GM12878 (cell line): ENCODE results near the gene DMXL1. TPM values are rescaled to one million over a fixed set of nuclear protein-coding genes. Genes with fewer than 3 reads are reported as not detected.

ENCODE experiments used
- ASH2L ChIP-seq: fragments of 300-600, 200-600 bp; sonication (generic); IDR thresholded peaks from 2 replicates; pipeline ENCODE4 v1.6.1; 2017; ENCODE audit warnings: low read depth, mild to moderate bottlenecking, borderline replicate concordance
- CBFB ChIP-seq: IDR thresholded peaks from 2 replicates; pipeline ENCODE4 v1.6.1; 2016; ENCODE audit warnings: antibody characterized with exemption, low read depth
- ELK1 ChIP-seq: IDR thresholded peaks from 2 replicates; pipeline ENCODE4 v1.6.1; 2012; ENCODE audit warnings: low read depth, low read length, improper control_type of control experiment
- ESRRA ChIP-seq: IDR thresholded peaks from 2 replicates; pipeline ENCODE4 v1.6.1; 2012; ENCODE audit warnings: mild to moderate bottlenecking, low read length, improper control_type of control experiment
- FOS ChIP-seq: IDR thresholded peaks from 3 replicates; pipeline ENCODE4 v1.6.1; 2011; ENCODE audit warnings: borderline replicate concordance; ENCODE audit not compliant: insufficient read length; ENCODE audit errors: extremely low read depth
- HDAC2 ChIP-seq: fragments of 200-600 bp; sonication (generic); IDR thresholded peaks from 2 replicates; pipeline ENCODE4 v1.6.1; 2017
- HDAC6 ChIP-seq: fragments of 200-600 bp; sonication (generic); IDR thresholded peaks from one replicate; pipeline ENCODE4 v1.8.0; 2017; ENCODE audit warnings: antibody characterized with exemption; ENCODE audit not compliant: unreplicated experiment
- IKZF2 ChIP-seq, 2 experiments: fragments of 450-650 bp; IDR thresholded peaks; 2 replicates each; pipeline ENCODE4 v1.6.1; 2017; ENCODE audit warnings: mild to moderate bottlenecking in 2 of 2, moderate library complexity in 2 of 2
- IRF3 ChIP-seq: fragments of 450-650 bp; IDR thresholded peaks from 2 replicates; pipeline ENCODE4 v1.6.1; 2014; ENCODE audit warnings: mild to moderate bottlenecking
- MTA3 ChIP-seq: IDR thresholded peaks from 2 replicates; pipeline ENCODE4 v1.6.1; 2012; ENCODE audit warnings: low read length, inconsistent platforms, borderline replicate concordance
- NFYB ChIP-seq: IDR thresholded peaks from 2 replicates; pipeline ENCODE4 v1.6.1; 2011; ENCODE audit warnings: low read depth, mild to moderate bottlenecking, low read length, improper control_type of control experiment, moderate library complexity; ENCODE audit not compliant: insufficient read depth
- RAD51 ChIP-seq: fragments of 450-650 bp; IDR thresholded peaks from 2 replicates; pipeline ENCODE4 v1.6.1; 2016; ENCODE audit warnings: moderate library complexity, mild to moderate bottlenecking, inconsistent platforms
- RELB ChIP-seq: fragments of 450-650 bp; IDR thresholded peaks from 2 replicates; pipeline ENCODE4 v1.6.1; 2017; ENCODE audit warnings: low read depth, mild to moderate bottlenecking, moderate library complexity
- SKIL ChIP-seq: fragments of 450-650 bp; IDR thresholded peaks from 2 replicates; pipeline ENCODE4 v1.6.1; 2017; ENCODE audit warnings: mild to moderate bottlenecking, low read depth, inconsistent platforms; ENCODE audit not compliant: poor library complexity, severe bottlenecking
- SRF ChIP-seq, 2 experiments: IDR thresholded peaks; 2 replicates each; pipeline ENCODE4 v1.6.1; 2011; ENCODE audit warnings: low read depth in 2 of 2, low read length in 2 of 2, mild to moderate bottlenecking in 1 of 2, moderate library complexity in 1 of 2
- ZNF207 ChIP-seq: fragments of 450-650 bp; IDR thresholded peaks from 2 replicates; pipeline ENCODE4 v1.6.1; 2014; ENCODE audit warnings: antibody characterized with exemption, mild to moderate bottlenecking, borderline replicate concordance
- ZZZ3 ChIP-seq: IDR thresholded peaks from 2 replicates; pipeline ENCODE4 v1.6.1; 2011; ENCODE audit warnings: low read depth; ENCODE audit not compliant: control insufficient read depth, insufficient read length
- polyA plus RNA-seq, 11 experiments: library from polyadenylated mRNA; depleted of rRNA in 4 of 11; unstranded in 6 of 11; stranded (reverse) in 5 of 11; fragments of >200 nt; fragmentation: Nextera tagmentation in 4 of 11; fragmentation: Illumina TruSeq in 1 of 11; extraction: Ambion mirVana in 4 of 11; extraction: Trizol in 1 of 11; gene quantifications; 1 replicate in 1 of 11; 2 replicates in 10 of 11; pipeline versions ENCODE4 v1.2.1 to v1.2.3, GENCODE V29; 2011 to 2016; ENCODE audit warnings: inconsistent platforms in 2 of 11, missing spikeins in 2 of 11, low read depth in 1 of 11
- total RNA-seq, 4 experiments: library from RNA; depleted of rRNA in 3 of 4; stranded (reverse); fragments of >200 nt in 3 of 4; fragmentation: Illumina TruSeq in 1 of 4; extraction: Trizol in 1 of 4; gene quantifications; 2 replicates each; pipeline versions ENCODE4 v1.2.1 to v1.2.3, GENCODE V29; 2013 to 2021
- TF ChIP-seq, protein P1 (sequence below): fragments of 450-650 bp; IDR thresholded peaks from 2 replicates; pipeline ENCODE4 v1.6.1; 2016; ENCODE audit warnings: mild to moderate bottlenecking

The DMXL1 gene
- total and polyA plus RNA-seq, 10 of the 15 experiments (the other 5 are each of a cell fraction or from before 2014, with no cell fraction given) = 9.1 to 67.7 (median 34.1) TPM

DNA sequence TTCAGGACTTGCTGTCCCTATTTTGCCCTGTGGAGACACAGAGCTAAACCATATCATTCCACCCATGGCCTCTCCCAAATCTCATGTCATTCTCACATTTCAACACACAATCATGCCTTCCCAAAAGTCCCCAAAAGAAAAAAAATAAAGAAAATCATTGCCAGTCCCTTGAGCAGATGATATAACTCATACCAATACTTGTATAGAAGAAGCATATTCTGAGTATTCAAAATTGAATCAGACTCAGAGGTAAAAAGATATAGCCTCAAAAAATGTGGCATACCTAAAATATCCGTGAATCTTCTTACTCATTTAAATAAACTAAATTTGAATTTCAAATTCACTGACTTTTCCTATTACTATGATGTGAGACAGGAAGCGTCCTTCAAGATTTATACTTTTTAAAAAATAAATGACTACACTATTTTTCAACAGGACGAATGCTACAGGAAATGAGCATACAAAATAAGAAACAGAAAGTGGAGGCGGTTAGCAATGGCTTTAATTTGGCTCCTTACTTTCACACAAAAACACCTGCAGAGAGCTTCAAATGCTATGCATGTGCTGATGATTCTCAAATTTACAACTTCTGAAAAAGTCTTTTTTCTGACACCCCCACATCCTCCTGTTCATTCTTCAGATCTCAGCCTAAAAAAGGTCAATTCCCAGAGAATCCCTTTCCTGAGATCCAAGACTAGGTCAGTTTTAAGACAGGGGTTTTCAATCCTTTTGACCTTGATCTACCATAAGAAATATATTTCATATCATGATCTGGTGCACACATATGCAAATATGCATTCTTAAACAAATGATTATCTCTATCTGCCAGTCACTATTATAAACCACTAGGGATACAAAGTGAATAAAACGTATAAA lies 39.6 kb upstream of the DMXL1 start (continued):
- TF ChIP-seq, protein P1, sequence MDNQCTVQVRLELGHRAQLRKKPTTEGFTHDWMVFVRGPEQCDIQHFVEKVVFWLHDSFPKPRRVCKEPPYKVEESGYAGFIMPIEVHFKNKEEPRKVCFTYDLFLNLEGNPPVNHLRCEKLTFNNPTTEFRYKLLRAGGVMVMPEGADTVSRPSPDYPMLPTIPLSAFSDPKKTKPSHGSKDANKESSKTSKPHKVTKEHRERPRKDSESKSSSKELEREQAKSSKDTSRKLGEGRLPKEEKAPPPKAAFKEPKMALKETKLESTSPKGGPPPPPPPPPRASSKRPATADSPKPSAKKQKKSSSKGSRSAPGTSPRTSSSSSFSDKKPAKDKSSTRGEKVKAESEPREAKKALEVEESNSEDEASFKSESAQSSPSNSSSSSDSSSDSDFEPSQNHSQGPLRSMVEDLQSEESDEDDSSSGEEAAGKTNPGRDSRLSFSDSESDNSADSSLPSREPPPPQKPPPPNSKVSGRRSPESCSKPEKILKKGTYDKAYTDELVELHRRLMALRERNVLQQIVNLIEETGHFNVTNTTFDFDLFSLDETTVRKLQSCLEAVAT = no peak
- TF ChIP-seq HDAC2 (no peak), SKIL (peak; percentile 69), NFYB (no peak), IKZF2 (IDR thresholded peaks at IDR 0.05) (peak; percentile 37 to 44; a peak in 1 of 4 replicates), SRF (IDR thresholded peaks at IDR 0.05; ENCODE audit: low read depth in 2 of 2, low read length in 2 of 2) (no peak), CBFB (no peak), RELB (peak; percentile 42; the same call in 1 of the 2 replicates), ESRRA (no peak), ZNF207 (no peak), ASH2L (peak; percentile 94; the same call in 1 of the 2 replicates), RAD51 (0 out of 2 replicates have a peak, but pooled peaks have one; percentile 10), HDAC6 (no peak), ZZZ3 (no peak), FOS (no peak), MTA3 (no peak; the same call in 1 of the 2 replicates), IRF3 (no peak), ELK1 (no peak)
